ENCODE data around the gene MTMR11.
"Not testable (repeated sequence)": the region's sequence is repeated elsewhere in the genome, so short reads cannot be mapped to it uniquely, and the experiment has no call there.

The MTMR11 gene

GRCh38 chr1:149903836-149904491 lies 32.7 kb downstream of the MTMR11 start:
- H3K4me3 ChIP-seq (ENCODE audit: low read length), result no peak overlapping the region
- no peak for TF ChIP-seq CTCF (IDR thresholded peaks at IDR 0.05; ENCODE audit: insufficient read depth, low read depth, low read length, missing control alignments)
- no peak for DNase-seq (ENCODE audit: low read depth)

GRCh38 chr1:149899460-149900284 lies 37.0 kb downstream of the MTMR11 start, which contains the start of gene BOLA1:
TSS of gene BOLA1 (plus strand) at chr1:149899568. CDS start at chr1:149900060, 492 bp downstream.
- no peak for TF ChIP-seq CTCF (IDR thresholded peaks at IDR 0.05; ENCODE audit: insufficient read depth, low read depth, low read length, missing control alignments)
- peak; percentile 93 for DNase-seq (ENCODE audit: low read depth)

GRCh38 chr1:149896575-149896974 lies 40.1 kb downstream of the MTMR11 start:
- DNase-seq (ENCODE audit: low read depth), result no peak
- no peak overlapping the region for H3K4me3 ChIP-seq (ENCODE audit: low read length)
- no peak for TF ChIP-seq CTCF (IDR thresholded peaks at IDR 0.05; ENCODE audit: insufficient read depth, low read depth, low read length, missing control alignments)

More at GRCh38 chr1:149899460-149900284, 37.0 kb downstream of the MTMR11 start, which contains the start of gene BOLA1:
- peak within 1 kb of the TSS; percentile 72 for H3K4me3 ChIP-seq (ENCODE audit: low read length)

GRCh38 chr1:149888999-149889289 lies 47.7 kb downstream of the MTMR11 start:
- DNase-seq (ENCODE audit: low read depth), result peak; percentile 52
- no peak for TF ChIP-seq CTCF (IDR thresholded peaks at IDR 0.05; ENCODE audit: insufficient read depth, low read depth, low read length, missing control alignments)
- H3K4me3 ChIP-seq (ENCODE audit: low read length), result peak overlapping the region; percentile 91

GRCh38 chr1:149888247-149888998 lies 48.3 kb downstream of the MTMR11 start:
- peak; percentile 70 for TF ChIP-seq CTCF (IDR thresholded peaks at IDR 0.05; ENCODE audit: insufficient read depth, low read depth, low read length, missing control alignments)
- peak overlapping the region; percentile 91 for H3K4me3 ChIP-seq (ENCODE audit: low read length)
- peak; percentile 87 for DNase-seq (ENCODE audit: low read depth)

GRCh38 chr1:149887456-149888246 lies 49.0 kb downstream of the MTMR11 start:
- TF ChIP-seq CTCF (IDR thresholded peaks at IDR 0.05; ENCODE audit: insufficient read depth, low read depth, low read length, missing control alignments), result no peak
- H3K4me3 ChIP-seq (ENCODE audit: low read length), result peak overlapping the region; percentile 91
- peak; percentile 98 for DNase-seq (ENCODE audit: low read depth)

- H3K4me3 ChIP-seq (ENCODE audit: low read length), result peak overlapping the region; percentile 91
- not testable (repeated sequence) for DNase-seq (ENCODE audit: low read depth)
Observed at GRCh38 chr1:149887196-149887455, 49.6 kb downstream of the MTMR11 start.
